GM18505 (cell line): ENCODE data around the gene PLA2G4A.

Experiments
- ATAC-seq: cut with Tn5 transposase; IDR thresholded peaks from one replicate; pipeline ENCODE4 v1.9.1; 2021; ENCODE audit not compliant: unreplicated experiment
- POLR2A ChIP-seq: IDR thresholded peaks from 4 replicates; pipeline ENCODE4 v1.6.1; 2011; ENCODE audit warnings: borderline replicate concordance; ENCODE audit not compliant: insufficient read depth, insufficient read length; ENCODE audit errors: extremely low read depth

The PLA2G4A gene

DNA sequence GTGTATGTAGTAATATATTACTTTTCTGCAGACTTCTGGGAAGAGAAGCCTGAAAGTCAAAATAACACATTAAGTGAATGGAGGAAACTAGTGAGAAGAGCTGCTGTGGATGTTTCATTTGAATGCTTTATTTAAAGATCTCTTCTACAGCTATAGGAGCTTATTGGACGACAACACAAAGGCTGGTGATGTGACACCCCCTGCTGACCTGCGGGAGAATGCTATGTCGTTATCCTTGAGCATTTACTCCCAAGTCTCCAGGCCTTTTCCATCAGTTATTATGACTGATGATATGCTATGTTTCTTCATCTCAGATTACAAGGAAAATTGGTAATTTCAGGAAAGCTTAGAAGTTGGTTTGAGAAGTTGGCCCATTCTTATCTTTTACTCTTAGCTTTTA lies 22.3 kb upstream of the PLA2G4A start:
- ATAC-seq = no peak
- no peak for TF ChIP-seq POLR2A

- ATAC-seq = no peak
- no peak for TF ChIP-seq POLR2A
Observed at GRCh38 chr1:186807163-186807562, 21.6 kb upstream of the PLA2G4A start.

DNA sequence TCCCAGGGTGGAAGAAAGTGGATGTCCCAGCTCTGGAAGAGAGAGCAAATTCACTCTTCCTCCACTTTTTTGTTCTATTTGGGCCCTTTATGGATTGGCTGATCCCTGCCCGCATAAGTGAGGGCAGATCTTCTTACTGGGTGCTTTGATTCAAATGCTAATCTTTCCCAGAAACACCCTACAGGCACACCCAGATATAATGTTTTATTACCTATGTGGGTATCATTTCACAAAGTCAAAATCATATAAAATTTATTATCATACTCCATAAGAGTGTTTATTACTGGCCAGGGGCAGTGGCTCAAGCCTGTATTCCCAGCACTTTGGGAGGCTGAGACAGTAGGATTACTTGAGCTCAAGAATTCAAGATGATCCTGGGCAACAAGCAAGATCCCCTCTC lies 16.9 kb upstream of the PLA2G4A start:
- no peak for ATAC-seq
- no peak for TF ChIP-seq POLR2A

DNA sequence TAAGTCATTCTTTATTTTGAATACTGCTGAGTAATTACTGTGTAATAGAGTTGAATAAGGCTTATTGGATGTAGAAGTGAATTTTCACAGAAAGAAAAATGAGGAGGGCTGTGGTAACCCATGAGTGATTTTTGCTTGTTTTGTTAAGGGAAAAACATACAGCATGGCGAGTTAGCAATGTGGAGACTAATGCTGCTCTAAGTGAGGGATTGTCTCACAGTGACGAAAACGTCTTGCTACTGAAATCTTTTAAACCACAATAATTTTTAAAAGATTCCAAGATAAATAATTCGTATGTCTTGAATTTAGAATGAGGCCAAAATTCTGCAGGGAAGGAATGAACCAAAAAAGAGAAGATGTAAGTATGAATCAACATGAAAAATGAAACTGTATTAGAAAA lies 16.2 kb upstream of the PLA2G4A start:
- no peak for ATAC-seq
- no peak for TF ChIP-seq POLR2A

GRCh38 chr1:186813420-186813819 lies 15.3 kb upstream of the PLA2G4A start:
- TF ChIP-seq POLR2A = no peak
- no peak for ATAC-seq

GRCh38 chr1:186819126-186819525 lies 9.6 kb upstream of the PLA2G4A start:
- ATAC-seq = peak; percentile 78
- TF ChIP-seq POLR2A = no peak

- no peak for TF ChIP-seq POLR2A
- peak; percentile 43 for ATAC-seq
Observed at GRCh38 chr1:186819563-186819962, 9.2 kb upstream of the PLA2G4A start.

DNA sequence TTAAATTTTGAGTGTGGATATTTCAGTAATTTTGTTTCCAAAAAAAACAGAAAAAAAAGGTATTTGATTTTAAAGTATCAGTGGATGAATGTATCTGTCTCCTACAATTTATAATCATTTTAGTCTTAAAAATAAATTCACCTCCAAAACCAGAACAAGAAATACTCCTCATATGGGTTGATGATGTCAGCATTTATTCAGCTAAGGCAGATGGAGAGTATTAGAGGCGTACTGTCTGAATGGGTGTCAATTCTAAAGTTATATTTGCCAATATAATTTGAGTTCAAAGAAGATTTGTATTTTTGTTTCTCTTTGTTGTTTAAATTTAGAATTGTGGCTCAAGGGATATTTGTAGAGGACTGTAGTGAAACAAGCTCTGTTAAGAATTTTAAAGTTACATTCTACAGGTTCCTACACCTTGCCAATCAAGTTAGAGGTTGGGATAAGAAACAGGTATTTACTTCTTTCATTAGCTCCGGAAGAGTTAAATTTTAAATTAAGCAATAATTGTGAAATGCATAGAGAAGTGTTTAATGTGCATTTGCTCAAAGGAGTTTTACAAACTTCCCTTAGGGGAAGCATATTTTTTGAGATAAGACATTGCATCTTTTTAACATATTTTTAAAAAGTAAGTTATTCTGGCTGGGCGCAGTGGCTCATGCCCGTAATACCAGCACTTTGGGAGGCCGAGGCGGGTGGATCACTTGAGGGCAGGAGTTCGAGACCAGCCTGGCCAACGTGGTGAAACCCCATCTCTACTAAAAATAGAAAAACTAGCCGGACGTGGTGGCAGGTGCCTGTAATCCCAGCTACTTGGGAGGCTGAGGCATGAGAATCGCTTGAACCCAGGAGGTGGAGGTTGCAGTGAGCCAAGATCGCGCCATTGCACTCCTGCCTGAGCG lies 1.2 kb downstream of the PLA2G4A start:
- no peak for TF ChIP-seq POLR2A
- no peak for ATAC-seq

GRCh38 chr1:186831168-186831567 lies 2.4 kb downstream of the PLA2G4A start:
- no peak for ATAC-seq
- TF ChIP-seq POLR2A = no peak

- TF ChIP-seq POLR2A = no peak
- ATAC-seq = no peak
Observed at GRCh38 chr1:186834399-186834958, 5.7 kb downstream of the PLA2G4A start.

GRCh38 chr1:186835448-186835847 lies 6.7 kb downstream of the PLA2G4A start:
- TF ChIP-seq POLR2A = no peak
- ATAC-seq = no peak

DNA sequence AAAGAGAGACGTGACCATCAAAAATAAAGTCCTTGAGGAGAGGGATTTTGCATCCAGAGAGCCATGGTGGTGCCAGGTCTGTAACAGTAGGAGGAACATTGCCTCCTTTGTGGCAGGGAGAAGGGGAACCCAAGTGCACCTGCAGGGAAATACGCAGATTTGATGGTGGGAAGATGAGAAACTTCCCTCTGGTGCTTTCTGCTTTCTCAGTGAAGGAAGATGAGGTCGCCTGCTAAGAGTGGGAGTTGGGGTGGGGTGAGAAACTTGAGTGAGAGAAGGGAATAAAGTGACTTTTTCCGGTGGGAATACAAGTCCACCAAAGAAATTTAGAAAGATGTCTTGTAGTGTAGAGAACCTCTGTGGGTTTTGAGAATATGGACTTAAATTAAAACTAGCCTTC lies 9.1 kb downstream of the PLA2G4A start:
- no peak for TF ChIP-seq POLR2A

DNA sequence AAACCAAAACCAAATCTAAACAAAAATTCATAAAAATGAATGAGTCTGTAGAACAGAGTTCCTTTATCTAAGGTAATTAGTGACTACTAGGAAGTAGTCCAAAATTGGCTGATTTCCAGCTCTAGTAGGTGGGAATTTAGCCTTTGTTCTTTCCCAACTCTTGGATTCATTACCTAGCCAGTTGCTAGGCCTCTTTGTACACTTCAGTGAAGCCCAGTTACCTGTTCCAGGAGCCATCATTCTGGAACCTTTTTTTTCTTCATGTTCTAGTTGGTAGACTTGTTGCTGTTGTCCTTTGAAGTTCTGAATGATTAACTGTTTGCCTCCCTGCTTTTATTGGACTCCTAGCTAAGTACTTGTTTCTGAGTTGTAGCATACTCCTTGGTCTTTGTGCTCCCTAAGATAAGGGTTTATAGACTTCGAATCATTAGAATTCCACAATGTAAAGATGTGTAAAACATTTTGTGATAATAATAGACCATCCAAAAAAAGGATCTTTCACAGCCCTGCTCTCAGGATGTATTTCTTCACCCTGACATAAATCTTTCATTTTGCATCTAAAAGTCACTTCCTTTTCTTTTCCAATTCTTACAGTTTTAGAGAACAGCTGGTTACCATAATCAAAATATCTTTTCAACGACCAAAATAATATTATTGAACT lies 9.8 kb downstream of the PLA2G4A start:
- ATAC-seq = peak; percentile 27
- no peak for TF ChIP-seq POLR2A

More for the DNA sequence above, 9.1 kb downstream of the PLA2G4A start:
- no peak for ATAC-seq

- no peak for TF ChIP-seq POLR2A
- ATAC-seq = peak; percentile 66
Observed at GRCh38 chr1:186839041-186839400, 10.3 kb downstream of the PLA2G4A start.
